ENCODE measurements around the gene STXBP5L. TPM values are rescaled to one million over a fixed set of nuclear protein-coding genes. Genes with fewer than 3 reads are reported as not detected.

Gene STXBP5L
- total RNA-seq, 1 donor from 2014 or later: 8.5 TPM

GRCh38 chr3:121399820-121400219, 491.8 kb downstream of the STXBP5L start:
- Mint-ChIP-seq H3K4me3 (ENCODE audit: low read depth) (no peak overlapping the region), H3K9me3 (ENCODE audit: low read depth) (peaks cover 4% of the 10 kb centered on the region), H3K27ac (no peak overlapping the region), H3K36me3 (ENCODE audit: insufficient read depth) (no peaks in the 10 kb centered on the region), H3K27me3 (no peaks in the 10 kb centered on the region), H3K4me1 (ENCODE audit: low read depth) (no peaks in the 10 kb centered on the region)
- DNase-seq (ENCODE audit: low spot score, unreplicated experiment): no peak
- no peak for TF ChIP-seq CTCF (IDR thresholded peaks at IDR 0.05; ENCODE audit: unreplicated experiment)

- Mint-ChIP-seq H3K36me3 (ENCODE audit: insufficient read depth) (no peaks in the 10 kb centered on the region), H3K4me1 (ENCODE audit: low read depth) (no peaks in the 10 kb centered on the region), H3K9me3 (ENCODE audit: low read depth) (no peaks in the 10 kb centered on the region), H3K27ac (no peak overlapping the region), H3K4me3 (ENCODE audit: low read depth) (no peak overlapping the region), H3K27me3 (no peaks in the 10 kb centered on the region)
- no peak for TF ChIP-seq CTCF (IDR thresholded peaks at IDR 0.05; ENCODE audit: unreplicated experiment)
- no peak for DNase-seq (ENCODE audit: low spot score, unreplicated experiment)
Measured at GRCh38 chr3:121405631-121406030, 497.6 kb downstream of the STXBP5L start.

- no peak for TF ChIP-seq CTCF (IDR thresholded peaks at IDR 0.05; ENCODE audit: unreplicated experiment)
Measured at GRCh38 chr3:121411523-121411922, 503.5 kb downstream of the STXBP5L start.

GRCh38 chr3:121414924-121415323, 506.9 kb downstream of the STXBP5L start:
- Mint-ChIP-seq H3K4me3 (ENCODE audit: low read depth) (no peak overlapping the region), H3K4me1 (ENCODE audit: low read depth) (no peaks in the 10 kb centered on the region), H3K9me3 (ENCODE audit: low read depth) (no peaks in the 10 kb centered on the region), H3K27ac (no peak overlapping the region), H3K36me3 (ENCODE audit: insufficient read depth) (peaks cover 3% of the 10 kb centered on the region), H3K27me3 (no peaks in the 10 kb centered on the region)
- no peak for TF ChIP-seq CTCF (IDR thresholded peaks at IDR 0.05; ENCODE audit: unreplicated experiment)
- no peak for DNase-seq (ENCODE audit: low spot score, unreplicated experiment)

More at GRCh38 chr3:121411523-121411922, 503.5 kb downstream of the STXBP5L start:
- Mint-ChIP-seq H3K27me3 (no peaks in the 10 kb centered on the region), H3K9me3 (ENCODE audit: low read depth) (no peaks in the 10 kb centered on the region), H3K4me1 (ENCODE audit: low read depth) (no peaks in the 10 kb centered on the region), H3K36me3 (ENCODE audit: insufficient read depth) (no peaks in the 10 kb centered on the region), H3K27ac (no peak overlapping the region), H3K4me3 (ENCODE audit: low read depth) (no peak overlapping the region)
- no peak for DNase-seq (ENCODE audit: low spot score, unreplicated experiment)

GRCh38 chr3:121418182-121418581, 510.2 kb downstream of the STXBP5L start:
- no peaks in the 10 kb centered on the region for H3K4me1 Mint-ChIP-seq (ENCODE audit: low read depth)
- DNase-seq (ENCODE audit: low spot score, unreplicated experiment): no peak
- no peaks in the 10 kb centered on the region for H3K9me3 Mint-ChIP-seq (ENCODE audit: low read depth)
- no peak overlapping the region for H3K27ac Mint-ChIP-seq
- H3K27me3 Mint-ChIP-seq: no peaks in the 10 kb centered on the region
- peaks cover 3% of the 10 kb centered on the region for H3K36me3 Mint-ChIP-seq (ENCODE audit: insufficient read depth)
- H3K4me3 Mint-ChIP-seq (ENCODE audit: low read depth): no peak overlapping the region
- TF ChIP-seq CTCF (IDR thresholded peaks at IDR 0.05; ENCODE audit: unreplicated experiment): no peak

Data from progenitor cell of endocrine pancreas (in vitro differentiated cells).